ENCODE data around the gene ARMC8.

Gene ARMC8

GRCh38 chr3:138340511-138340910 is 153.4 kb downstream of the ARMC8 start:
- in situ Hi-C loops (cut with MboI; ENCODE audit: low sequenced_read_pairs), result no loop called here

- in situ Hi-C loops (cut with MboI; ENCODE audit: low sequenced_read_pairs), result no loop called here
Measured at GRCh38 chr3:138344754-138345153, 157.7 kb downstream of the ARMC8 start.

Measured in hTERT RPE-1 (cell line).